NCI-H748 (cell line): Measurements from ENCODE around the gene WAPL.

Experiments used
- DNase-seq: peaks from one replicate; lab custom pipeline; 2025; ENCODE audit not compliant: unreplicated experiment; lab: John Stamatoyannopoulos, UW

Gene WAPL

GRCh38 chr10:86413046-86413728 lies 108.4 kb downstream of the WAPL start:
- no peak for DNase-seq

DNA sequence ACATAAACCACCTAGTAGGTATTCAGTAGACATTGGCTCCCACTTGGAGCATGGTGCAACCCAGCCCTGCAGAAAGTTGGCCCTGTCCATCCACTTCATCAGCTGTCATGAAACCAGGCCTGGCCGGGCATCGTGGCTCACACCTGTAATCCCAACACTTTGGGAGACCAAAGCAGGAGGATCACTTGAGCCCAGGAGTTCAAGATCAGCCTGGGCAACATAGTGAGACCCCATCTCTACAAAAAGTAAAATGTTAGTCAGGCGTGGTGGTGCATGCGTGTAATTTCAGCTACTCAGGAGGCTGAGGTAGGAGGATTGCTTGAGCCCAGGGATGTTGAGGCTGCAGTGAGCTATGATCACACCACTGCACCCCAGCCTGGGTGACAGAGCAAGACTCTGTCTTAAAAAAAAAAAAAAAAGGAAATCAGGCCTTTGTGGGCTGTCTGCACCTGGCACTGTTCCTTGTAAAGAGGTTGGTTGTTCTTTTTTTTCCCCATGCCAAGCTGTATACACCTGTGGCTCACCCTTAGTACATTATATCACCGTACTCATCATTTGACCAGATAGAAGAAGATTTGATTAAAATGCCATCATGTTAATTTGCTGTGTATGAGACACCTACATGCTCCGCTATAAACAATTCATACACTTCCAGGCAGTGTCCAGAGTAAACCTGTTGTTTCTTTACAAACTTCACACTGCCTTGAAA lies 109.6 kb downstream of the WAPL start:
- no peak for DNase-seq

- no peak for DNase-seq
Observed at GRCh38 chr10:86411281-86411841, 110.2 kb downstream of the WAPL start.

DNA sequence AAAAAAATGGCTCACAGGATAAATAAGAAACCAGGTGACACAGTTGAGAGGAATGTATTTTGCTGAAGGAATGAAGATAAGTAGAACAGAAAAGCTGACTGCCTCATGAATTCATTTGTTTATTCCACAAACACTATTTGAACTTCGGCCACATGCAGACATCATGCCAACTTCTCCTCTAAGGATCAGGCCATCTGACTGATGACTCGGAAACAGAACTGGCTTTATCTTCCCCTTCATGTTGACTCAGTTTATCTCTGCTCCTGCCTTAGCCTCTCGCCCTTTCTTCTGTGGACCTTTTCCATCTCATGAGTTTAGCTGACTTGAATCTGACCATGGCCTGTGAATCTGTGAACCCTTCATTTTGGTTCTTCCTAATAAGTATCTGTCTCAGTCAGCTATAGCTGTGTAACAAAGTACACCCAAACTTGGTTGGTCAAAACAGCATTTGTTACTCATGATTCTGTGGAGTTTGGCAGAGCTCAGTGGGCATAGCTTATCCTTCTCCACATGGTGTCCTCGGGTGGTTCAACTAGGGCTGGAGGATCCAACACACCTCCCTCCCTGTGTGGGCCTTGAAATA lies 111.0 kb downstream of the WAPL start:
- no peak for DNase-seq

- DNase-seq = no peak
Observed at GRCh38 chr10:86409183-86409582, 112.4 kb downstream of the WAPL start.

- DNase-seq = no peak
Observed at GRCh38 chr10:86403183-86403797, 118.3 kb downstream of the WAPL start.

GRCh38 chr10:86402283-86402941 lies 119.2 kb downstream of the WAPL start:
- no peak for DNase-seq

GRCh38 chr10:86401588-86402282 lies 119.9 kb downstream of the WAPL start:
- peak; percentile 35 for DNase-seq

DNA sequence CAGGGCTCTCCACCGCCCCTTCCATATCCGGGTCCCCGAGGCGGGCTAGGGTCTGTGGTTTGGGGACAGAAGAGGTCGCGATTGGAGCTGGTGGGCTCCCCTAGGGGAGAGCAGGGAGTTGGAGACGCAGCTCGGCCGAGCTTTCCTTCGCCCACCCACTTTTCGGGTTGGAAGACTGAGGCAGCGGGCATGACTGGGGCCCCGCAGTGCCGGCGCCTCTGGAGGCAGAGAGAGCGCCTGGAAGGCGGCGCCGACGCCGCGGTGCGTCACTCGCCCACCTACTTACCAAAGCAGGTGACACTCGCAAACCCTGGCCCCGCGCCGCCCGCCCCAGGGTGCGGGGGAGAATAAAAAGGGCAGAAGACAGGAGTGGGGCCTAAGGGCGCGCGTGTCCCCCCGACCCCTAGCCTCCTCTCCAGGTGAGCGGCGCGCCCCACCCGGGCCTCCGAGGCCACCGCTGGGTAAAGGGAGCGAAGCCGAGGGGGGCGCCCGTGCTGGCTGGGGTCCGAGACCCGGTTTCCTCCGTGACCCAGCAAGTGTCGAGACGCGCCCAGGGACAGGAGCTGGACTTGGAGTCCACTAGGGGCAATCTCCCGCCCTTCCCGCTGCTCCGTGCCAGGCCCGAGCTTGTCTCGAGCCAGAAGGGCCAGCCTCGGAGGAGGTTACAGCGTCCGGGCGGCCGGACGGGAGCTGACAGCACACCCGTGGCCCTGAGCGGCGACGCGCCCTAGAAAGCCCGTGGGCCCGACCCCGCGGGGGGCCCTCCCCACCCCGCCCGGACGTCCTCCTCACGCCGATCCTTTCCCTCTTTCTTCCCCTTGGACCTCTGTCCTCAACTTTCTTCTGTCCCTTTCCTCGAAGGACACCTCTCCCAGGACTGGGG lies 120.6 kb downstream of the WAPL start:
- DNase-seq = peak; percentile 50

- peak; percentile 94 for DNase-seq
Observed at GRCh38 chr10:86399879-86400704, 121.5 kb downstream of the WAPL start.

- DNase-seq = no peak
Observed at GRCh38 chr10:86399514-86399878, 122.1 kb downstream of the WAPL start.

GRCh38 chr10:86397120-86397519 lies 124.5 kb downstream of the WAPL start:
- DNase-seq = no peak

- DNase-seq = no peak
Observed at GRCh38 chr10:86393862-86394455, 127.6 kb downstream of the WAPL start.

GRCh38 chr10:86393362-86393761 lies 128.2 kb downstream of the WAPL start:
- no peak for DNase-seq

GRCh38 chr10:86392723-86393094 lies 128.9 kb downstream of the WAPL start:
- no peak for DNase-seq

GRCh38 chr10:86391986-86392722 lies 129.4 kb downstream of the WAPL start:
- no peak for DNase-seq

GRCh38 chr10:86391236-86391840 lies 130.3 kb downstream of the WAPL start:
- DNase-seq = no peak
